GM20431 (cell line): ENCODE data around the gene MIX23.
"Not testable (repeated sequence)": the region's sequence is repeated elsewhere in the genome, so short reads cannot be mapped to it uniquely, and the experiment has no call there.

Source experiments
- in situ Hi-C: fragments of 300-500 bp; cut with MseI, MboI; formaldehyde crosslinking; loops from one replicate; pipeline ENCODE4 v1.15.0; 2020; ENCODE audit warnings: low sequenced_read_pairs; ENCODE audit not compliant: unreplicated experiment

Gene MIX23

GRCh38 chr3:122395582-122395981 lies 12.6 kb upstream of the MIX23 start:
- in situ Hi-C loops = no loop called here

- in situ Hi-C loops = no loop called here
Observed at GRCh38 chr3:122394173-122394572, 11.1 kb upstream of the MIX23 start.

- in situ Hi-C loops = no loop called here
Observed at GRCh38 chr3:122392868-122393844, 10.1 kb upstream of the MIX23 start.

GRCh38 chr3:122391681-122392446 lies 8.8 kb upstream of the MIX23 start:
- in situ Hi-C loops = no loop called here

GRCh38 chr3:122390665-122391064 lies 7.6 kb upstream of the MIX23 start:
- in situ Hi-C loops = no loop called here

- in situ Hi-C loops = no loop called here
Observed at GRCh38 chr3:122389892-122390291, 6.9 kb upstream of the MIX23 start.

- in situ Hi-C loops = no loop called here
Observed at GRCh38 chr3:122389197-122389596, 6.2 kb upstream of the MIX23 start.

- in situ Hi-C loops = no loop called here
Observed at GRCh38 chr3:122387709-122388108, 4.7 kb upstream of the MIX23 start.

GRCh38 chr3:122383771-122384697 lies 1.0 kb upstream of the MIX23 start, which contains the start of gene FAM162A:
FAM162A (plus strand) TSS chr3:122384182; CDS start chr3:122384266, 84 bp downstream.
- in situ Hi-C loops = no loop called here

- in situ Hi-C loops = no loop called here
Observed at GRCh38 chr3:122377975-122378374, 5.1 kb downstream of the MIX23 start.

GRCh38 chr3:122374034-122374433 lies 9.0 kb downstream of the MIX23 start:
- in situ Hi-C loops = no loop called here

- in situ Hi-C loops = no loop called here
Observed at GRCh38 chr3:122366379-122366749, 16.7 kb downstream of the MIX23 start.

- in situ Hi-C loops = not testable (repeated sequence)
Observed at GRCh38 chr3:122365582-122366378, 17.3 kb downstream of the MIX23 start.

GRCh38 chr3:122365073-122365472 lies 18.0 kb downstream of the MIX23 start:
- in situ Hi-C loops = no loop called here

GRCh38 chr3:122364490-122364889 lies 18.5 kb downstream of the MIX23 start:
- in situ Hi-C loops = no loop called here

- in situ Hi-C loops = no loop called here
Observed at GRCh38 chr3:122362026-122362425, 21.0 kb downstream of the MIX23 start.

GRCh38 chr3:122358703-122359032 lies 24.4 kb downstream of the MIX23 start:
- in situ Hi-C loops = no loop called here

GRCh38 chr3:122357828-122358702 lies 25.0 kb downstream of the MIX23 start:
- in situ Hi-C loops = no loop called here
